ENCODE measurements around the gene RGS3.

DNA sequence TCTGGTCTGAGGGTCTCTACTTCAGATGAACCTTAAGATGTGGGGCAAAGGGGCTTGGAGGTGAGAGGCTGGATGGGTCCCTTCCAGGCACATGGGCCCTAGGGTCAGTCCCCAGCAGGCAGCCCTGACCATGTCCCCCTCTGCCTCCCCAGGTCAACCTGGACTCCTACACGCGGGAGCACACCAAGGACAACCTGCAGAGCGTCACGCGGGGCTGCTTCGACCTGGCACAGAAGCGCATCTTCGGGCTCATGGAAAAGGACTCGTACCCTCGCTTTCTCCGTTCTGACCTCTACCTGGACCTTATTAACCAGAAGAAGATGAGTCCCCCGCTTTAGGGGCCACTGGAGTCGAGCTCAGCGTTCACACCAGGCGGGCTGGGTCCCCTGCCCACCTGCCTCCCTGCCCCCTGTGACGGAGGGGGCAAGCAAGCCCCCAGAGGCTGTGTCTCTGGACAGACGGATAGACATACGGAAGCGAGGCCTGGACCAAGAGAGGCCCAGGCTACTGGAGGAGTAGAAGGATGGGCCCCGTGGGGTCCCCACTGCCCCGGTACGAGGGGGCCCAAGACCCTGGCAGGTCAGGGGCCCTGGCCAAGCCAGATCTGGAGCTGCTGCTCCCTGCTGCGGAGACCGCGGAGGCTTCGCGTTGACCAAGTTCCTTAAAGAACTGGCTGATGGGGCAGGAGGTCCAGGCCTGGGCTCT is 133.2 kb downstream of the RGS3 start:
- TF ChIP-seq ZC3H10 (CRISPR knock-in tag; IDR thresholded peaks at IDR 0.05) = no peak
- no peak for TF ChIP-seq ZFP30 (CRISPR knock-in tag; IDR thresholded peaks at IDR 0.05)
